CD4-positive, alpha-beta T cell treated with Interferon alpha-2 for 1 hour (primary cell): ENCODE data around the gene TBC1D12.

Experiments used
- DNase-seq, 2 donors: peaks; one replicate each; pipeline ENCODE4 v3.0.0-alpha.2; 2020 to 2022

TBC1D12 gene

DNA sequence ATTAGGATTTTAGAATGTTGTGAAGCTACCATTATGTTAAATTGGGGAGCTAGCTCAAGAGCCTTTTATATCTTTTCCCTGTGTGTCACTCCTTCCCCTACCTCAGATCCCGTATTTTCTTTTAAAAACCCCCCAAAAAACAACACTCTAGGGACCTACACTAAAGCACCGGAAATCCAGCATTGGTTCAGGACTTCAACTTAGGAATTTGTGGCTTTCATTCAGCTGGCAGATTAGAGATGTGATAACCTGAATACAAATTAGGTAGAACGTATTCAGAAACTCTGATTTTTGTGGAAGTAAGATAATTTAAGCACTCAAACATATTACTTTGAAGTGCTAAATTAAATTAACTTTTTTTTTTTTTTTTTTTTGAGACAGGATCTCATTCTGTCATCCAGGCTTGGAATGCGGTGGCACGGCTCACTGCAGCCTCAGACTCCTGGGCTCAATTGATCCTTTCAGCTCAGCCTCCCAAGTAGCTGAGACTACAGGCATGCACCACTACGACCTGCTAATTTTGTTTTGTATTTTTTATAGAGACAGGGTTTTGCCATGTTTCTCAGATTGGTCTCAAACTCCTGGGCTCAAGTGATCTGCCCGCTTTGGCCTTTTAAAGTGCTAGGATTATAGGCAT lies 6.8 kb downstream of the TBC1D12 start:
- DNase-seq = no peak

DNA sequence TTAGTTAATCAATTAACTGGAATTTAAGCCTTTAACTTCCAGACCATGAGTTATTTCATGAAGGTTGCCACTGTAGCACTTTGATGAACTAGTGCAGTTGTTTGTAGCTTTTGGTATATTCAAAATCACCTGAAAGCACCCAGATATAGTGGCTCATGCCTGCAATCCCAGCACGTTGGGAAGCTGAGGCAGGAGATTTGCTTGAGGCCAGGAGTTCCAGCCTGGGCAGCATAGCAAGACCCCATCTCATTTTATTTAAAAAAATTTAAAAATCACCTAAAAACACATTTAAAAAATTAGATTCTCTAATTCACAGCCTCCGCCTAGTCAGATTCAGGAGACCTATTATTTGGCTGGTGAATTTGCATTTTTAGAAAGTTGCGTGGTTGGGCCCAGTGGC lies 9.0 kb downstream of the TBC1D12 start:
- no peak for DNase-seq

DNA sequence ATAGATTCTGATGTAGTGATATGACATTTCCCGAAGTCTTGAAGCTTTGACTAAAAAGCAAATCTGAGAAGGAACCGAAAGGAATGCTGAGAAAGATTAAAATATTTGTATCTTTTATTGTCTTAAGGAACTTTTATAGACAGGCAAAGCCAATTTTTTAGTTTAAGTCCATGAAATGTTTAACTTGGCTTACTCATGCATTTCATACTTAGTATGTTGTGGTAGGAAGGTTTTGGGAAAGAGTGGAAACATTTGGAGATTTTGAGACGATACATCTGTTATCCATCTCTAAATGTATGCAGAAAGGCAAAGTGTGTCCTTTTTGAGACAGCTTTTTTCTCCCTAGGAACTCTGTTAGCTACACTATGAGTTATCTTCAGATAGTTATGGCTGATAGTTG lies 10.1 kb downstream of the TBC1D12 start:
- no peak for DNase-seq

DNA sequence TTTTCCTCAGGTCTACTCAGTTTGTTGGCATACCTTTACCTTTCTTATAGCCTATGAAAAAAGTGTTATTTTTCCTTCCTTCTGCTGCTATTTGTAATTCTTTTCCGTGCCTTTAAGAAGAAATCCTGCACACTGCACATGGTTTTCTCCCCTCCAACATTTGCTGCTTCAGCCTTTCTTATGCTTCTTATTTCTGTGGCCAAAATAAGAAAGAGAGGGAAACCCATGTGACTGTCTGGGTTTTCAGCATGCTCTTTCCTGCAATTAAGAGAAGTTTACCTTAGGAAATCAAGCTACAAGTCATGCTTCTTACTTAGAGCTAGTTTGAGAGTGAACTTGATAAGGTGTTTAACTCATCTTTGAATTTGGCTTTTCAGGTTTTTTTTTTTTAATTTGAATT lies 11.0 kb downstream of the TBC1D12 start:
- no peak for DNase-seq

DNA sequence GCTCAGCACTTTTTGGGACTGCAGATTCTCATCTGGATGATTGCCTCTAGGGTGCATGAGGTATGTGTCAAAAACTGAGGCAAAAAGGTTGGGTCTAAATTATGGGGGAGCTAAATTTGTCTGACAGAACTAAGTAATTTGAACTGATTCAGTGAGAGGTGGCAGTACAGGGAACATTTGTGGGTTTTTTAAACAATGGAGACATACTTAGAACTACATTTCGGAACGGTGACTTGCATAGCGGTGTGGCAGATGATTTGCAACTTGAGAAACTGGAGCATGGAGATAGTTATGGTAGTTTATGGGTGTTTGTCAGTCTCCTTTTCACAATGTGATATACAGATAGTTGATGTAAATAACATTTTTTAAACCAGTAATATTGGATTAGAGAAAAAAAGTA lies 14.6 kb downstream of the TBC1D12 start:
- DNase-seq = no peak

DNA sequence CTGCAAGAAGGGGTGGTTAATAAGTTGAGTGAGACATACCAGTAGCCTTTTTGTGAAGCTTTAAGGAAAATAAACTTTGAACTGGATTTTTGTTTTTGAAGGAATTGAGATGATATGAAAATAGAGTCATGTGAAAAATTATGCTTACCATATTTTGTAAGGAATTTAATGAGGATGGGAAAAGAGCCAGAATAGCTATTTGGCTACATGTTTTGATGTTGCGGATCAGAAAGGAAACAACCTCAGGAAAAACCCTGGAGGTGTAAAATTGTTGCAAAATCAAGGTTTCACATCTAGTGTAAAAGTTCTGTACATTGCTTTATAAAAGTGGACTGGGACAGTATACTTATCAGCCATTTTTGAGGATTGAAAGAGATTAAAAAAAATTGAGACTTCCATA lies 15.0 kb downstream of the TBC1D12 start:
- no peak for DNase-seq

DNA sequence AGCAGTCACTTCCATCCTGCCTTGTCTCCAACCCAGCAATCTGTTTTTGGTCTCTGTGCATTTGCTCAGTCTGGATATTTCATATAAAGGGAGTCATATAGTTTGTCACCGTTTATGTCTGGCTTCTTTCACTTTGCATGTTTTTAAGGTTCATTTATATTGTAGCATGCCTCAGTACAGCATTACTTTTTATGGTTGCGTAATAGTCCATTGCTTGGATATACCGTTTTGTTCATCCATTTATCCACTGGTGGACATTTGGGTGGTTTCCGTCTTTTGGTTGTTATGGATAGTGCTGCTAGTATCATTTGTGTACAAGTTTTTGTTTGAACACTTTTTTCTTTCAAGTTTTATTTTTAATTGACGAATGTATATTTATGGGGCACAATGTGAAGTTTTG lies 18.2 kb downstream of the TBC1D12 start:
- no peak for DNase-seq

DNA sequence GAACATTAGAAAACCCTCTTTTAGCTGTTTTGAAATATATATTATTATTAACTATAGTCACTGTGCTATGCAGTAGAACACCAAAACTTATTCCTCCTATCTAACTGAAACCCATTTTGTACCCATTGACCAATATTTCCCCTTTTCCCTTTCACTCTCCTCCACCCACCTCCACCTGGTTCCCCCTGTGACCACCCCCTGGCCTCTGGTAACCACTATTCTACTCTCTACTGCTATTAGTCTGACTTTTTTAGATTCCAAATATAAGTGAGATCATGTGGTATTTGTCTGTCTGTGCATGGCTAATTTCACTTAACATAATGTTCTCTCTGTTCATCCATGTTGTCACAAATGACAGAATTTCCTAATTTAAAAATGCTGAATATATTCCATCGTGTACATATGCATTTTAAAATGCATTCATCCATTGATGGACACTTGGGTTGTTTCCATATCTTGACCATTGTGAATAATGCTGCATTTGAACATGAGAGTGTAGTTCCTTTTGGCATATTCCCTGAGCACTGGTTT lies 18.7 kb downstream of the TBC1D12 start:
- DNase-seq = no peak

DNA sequence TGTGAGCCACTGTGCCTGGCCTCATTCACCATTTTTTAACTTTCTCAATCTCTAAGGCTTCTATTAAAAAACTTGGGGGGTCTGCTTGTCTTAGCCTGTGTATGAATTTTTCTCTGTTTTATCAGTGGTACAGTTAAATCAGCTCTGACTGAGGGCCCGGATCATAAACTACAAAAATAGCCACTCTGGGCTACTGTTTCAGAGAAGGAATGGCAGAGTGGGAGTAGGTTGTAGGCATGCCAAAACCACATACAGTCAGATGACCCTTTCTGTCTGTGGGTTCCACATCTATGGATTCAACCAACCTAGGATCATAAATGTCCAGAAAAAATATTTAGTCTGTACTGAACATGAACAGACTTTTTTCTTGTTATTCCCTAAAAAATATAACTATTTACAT lies 21.3 kb downstream of the TBC1D12 start:
- no peak for DNase-seq

DNA sequence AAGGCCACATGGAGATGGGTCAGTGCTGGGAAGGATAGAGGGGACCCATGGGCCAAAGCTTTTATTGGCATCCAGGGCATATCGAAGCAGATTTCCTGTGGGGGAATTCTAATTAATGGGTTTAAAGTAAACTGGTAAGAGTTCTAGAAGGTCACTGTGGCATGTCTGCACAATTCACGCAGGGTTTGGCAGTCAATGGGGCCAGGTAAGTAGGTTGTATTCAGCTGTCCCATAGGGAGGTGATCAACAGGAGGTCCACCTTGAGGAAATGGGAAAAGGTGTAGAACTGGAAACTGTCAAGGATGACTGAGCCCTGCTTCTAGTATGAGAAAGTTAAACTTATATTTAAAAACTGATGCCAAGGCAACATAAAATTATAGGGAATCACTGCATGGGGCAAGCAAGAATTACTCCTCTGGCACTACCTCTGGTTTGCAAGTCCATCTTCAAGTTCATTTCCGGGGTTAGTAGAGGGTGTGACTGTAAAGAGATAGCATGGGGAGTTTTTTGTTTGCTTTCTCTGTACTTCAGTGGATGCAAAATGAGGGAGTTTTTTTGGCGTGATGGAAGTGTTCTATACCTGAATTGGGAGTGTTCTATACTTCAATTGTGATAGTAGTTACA lies 22.5 kb downstream of the TBC1D12 start:
- no peak for DNase-seq

DNA sequence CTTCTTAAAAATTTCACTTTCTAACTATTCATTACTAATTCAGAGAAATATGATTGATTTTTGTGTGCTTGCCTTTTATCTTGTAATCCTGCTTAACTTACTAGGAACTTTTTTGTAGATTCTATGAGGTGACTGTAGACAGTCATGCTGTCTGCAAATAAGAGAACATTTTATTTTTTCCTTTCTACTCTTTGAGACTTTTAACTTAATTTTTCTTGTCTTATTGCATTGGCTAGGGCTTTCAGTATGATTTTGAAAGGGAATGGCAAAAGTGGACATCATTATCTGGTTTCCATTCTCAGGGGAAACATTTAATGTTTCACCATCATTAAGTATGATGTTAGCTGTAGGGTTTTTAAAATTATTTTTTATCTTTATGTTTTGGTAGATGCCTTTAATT lies 23.6 kb downstream of the TBC1D12 start:
- no peak for DNase-seq

DNA sequence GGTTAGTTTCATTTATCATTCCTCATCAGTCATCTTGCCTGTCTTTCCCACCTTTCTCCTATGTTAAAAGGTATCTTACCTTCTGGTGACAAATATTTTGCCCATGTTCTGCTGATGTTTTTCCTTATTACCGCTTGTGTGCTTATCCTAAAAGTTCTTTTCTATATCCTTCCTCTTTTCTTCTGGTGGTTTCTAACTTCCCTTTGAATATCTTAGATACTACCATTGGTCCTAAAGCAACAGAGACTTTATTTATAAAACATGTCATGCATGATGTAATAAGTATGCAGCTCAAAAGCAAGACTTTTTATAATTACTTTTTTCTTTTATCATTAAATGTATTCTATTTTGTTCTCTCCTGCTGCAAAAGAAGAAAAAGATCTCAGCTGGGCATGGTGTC lies 24.8 kb downstream of the TBC1D12 start:
- no peak for DNase-seq

DNA sequence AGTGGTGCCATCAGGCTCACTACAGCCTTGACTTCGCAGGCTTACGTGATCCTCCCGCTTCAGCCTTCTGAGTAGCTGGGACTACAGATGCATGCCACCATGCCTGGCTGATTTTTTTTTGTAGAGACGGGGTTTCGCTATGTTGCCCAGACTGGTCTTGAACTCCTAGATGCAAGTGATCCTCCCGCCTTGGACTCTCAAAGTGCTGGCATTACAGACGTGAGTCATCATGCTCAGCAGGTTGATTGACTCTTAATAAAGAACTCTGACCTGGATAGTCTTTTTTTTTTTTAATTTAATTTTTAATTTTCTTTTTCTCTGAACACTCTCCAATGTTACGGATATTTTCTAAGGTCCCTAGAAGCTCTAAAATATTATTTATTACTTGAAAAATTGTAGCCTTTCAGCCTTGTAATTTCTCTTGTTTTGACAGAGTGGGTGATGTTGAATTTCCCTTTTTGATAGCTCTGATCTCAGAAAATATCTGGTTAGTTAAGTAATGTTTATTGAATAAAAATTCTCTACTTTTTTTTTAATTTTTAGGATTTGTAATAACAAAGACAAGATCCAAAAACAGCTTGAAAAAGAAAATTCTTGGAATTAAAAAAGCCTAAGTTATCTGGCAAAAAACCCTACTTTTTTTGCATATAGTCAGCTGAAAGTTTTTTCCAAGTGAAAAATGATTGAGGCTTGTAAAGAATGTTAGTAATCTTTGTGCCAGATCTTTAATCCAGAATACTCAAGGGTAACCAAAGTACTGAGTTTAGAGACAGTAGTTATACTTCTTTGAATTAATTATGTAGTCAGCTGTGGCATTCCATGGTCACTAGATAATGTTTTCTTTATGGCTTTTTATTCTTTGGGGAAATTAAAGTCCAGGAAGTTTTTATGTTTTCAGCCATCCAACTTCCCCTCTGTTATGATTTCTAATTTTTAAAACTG lies 26.7 kb downstream of the TBC1D12 start:
- DNase-seq = no peak

DNA sequence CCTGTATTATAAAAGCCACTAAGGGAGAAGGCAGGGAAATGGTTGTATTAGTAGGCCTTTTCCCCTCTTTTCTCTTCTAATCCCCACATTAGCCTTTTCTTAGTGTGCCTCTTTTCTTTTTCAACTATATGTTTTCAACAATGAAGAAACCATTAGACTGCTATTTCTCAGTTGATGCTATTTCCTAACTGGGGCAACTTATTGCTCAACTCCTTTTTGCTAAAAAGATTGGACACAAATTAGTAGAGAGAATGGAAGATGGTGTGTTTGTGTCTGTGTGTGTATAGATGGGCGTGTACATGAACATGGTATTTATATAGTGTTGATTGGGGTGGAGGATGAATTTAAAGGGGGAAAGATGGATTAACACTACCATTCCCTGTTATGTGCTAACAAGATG lies 28.4 kb downstream of the TBC1D12 start:
- no peak for DNase-seq

DNA sequence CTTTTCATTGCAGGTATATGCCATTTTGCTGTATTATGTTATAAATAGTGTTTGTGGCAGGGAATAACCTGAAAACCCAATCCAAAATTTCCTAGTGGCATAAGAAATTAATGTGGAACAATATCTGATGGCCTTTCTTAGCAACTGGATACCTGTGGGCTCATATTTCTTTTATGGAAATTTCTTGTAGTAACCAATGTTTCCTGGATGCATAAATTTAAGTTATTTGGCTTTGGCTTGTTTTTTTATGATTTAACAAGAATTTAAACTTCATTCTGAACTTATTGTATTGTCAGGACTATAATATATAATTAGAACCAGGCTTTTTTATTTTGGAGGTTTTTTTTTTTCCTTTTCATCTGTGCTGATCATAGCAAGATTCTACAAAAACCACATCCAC lies 30.1 kb downstream of the TBC1D12 start:
- no peak for DNase-seq

DNA sequence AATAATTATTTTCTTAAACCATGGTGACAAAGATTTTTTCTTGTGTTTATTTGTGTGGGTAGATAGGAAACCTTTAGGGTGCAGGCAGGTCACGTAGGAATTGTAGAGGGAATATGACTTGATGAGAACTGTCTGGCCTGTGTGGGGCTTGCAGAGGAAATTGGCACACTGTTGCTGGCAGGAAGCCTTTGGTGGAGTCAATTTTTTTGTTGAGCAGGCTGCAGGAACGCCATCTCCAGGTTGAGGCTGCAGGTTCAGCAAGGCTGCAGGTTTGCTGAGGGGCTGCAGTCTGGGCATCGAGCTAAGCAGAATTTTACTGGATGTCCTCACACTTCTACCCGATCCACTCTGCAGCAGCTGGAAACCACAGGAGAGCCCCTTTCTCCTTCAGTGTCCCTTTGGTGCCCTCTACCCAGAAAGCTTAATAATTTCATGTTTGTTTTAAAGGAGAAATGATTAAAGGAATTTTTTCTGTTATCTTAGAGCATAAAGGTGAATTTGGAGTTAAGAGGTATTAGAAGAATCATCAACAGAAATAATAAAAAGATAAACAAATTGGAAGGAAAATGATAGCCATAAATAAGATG lies 37.0 kb downstream of the TBC1D12 start:
- DNase-seq = no peak

DNA sequence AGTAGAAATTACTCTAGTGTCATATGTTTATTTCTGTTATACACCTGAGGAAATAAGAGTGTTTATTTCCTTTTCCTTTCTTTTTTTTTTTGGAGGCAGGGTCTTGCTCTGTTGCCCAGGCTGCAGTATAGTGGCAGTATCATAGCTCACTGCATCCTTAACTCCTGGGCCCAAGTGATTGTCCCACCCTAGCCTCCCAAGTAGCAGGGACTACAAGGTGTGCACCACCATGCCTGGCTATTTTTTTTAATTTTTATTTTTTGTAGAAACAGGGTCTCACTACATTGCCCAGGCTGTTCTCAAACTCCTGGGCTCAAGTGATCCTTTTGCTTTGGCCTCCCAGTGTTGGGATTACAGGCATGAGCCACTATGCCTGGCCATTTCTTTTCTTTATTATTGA lies 37.8 kb downstream of the TBC1D12 start:
- no peak for DNase-seq

DNA sequence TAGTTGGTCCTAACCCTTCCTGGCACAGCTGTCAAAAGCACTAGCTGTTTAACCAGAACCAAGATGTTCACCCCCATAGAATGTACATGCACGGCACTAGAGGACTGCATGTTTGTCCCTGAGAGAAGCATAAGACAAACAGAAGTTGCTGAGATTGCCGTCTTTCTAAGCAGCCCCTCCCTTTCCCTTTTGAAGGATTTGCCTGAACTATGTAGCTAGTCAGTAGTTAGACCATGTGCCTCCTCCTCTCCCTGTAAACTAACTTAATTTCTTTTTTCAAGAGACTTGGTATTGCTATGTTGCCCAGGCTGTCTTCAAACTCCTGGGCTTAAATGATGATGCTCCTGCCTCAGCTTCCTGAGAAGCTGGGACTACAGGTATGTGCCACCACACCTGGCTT lies 40.7 kb downstream of the TBC1D12 start:
- DNase-seq = no peak

DNA sequence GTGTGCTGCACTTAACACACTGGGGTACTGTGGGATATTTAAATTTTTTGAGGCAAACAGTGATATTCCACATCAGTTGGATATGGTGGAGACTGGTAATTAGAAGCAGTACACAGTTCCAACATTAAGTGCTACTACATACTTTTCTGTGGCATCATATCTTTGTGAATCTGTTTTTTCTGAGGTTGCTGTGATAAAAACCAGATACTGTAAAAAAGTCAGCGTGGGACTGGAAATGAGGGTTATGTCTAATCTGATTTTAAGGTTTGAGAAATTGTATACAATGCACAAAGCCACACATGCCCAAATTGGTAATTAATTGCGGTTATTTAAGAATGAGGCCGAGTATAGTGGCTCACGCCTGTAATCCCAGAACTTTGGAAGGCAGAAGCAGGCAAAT lies 41.2 kb downstream of the TBC1D12 start:
- DNase-seq = no peak

DNA sequence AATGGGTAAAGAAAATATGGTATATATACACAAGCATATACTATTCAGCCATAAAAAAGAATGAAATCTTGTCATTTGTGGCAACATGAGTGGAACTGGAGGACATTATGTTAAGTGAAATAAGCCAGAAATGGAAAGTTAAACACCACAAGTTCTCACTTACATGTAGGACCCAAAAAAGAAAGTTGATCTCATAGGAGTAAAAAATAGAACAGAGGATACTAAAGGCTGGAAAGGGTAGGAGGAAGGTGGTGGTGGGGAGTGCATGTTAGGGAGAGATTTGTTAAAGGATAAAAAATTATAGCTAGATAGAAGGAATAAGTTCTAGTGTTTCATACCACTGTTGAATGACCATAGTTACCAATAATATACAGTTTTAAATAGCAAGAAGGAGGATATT lies 48.4 kb downstream of the TBC1D12 start:
- no peak for DNase-seq

DNA sequence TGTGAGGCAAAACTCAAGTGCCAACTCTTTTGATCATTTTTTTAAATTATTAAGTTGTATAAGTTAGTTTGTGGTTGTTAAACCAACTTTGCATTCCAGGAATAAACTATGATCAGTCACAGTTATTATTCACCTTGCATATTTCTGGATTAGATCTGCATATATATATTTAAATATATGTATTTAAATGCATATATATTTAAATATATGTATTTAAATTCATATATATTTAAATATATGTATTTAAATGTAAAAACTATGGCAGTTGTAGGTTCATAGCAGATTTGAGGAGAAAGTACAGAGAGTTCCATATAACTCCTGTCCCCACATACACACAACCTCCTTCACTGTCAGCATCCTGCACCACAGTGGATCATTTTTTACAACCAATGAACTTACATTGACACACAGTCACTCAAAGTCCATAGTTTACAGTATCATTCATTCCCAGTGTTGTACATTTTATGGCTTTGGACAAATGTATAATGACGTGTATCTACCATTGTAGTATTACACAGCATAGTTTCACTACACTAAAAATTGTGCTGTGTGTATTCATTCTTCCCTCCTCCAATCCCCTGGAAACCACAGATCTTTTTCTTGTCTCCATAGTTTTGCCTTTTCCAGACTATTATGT lies 49.7 kb downstream of the TBC1D12 start:
- DNase-seq = no peak

DNA sequence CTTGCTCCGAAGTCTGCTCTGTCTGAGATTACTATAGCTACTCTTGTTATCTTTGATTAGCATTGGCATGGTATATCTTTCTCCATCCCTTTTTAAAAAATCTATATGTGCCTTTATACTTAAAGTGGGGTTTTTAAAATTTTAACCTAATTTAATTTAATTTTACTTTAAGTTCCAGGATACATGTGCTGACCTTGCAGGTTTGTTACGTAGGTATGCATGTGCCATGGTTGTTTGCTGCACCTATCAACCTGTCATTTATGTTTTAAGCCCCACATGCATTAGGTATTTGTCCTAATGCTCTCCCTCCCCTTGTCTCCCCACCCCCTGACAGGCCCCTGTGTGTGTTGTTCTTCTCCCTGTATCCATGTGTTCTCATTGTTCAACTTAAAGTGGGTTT lies 54.6 kb downstream of the TBC1D12 start:
- DNase-seq = no peak

DNA sequence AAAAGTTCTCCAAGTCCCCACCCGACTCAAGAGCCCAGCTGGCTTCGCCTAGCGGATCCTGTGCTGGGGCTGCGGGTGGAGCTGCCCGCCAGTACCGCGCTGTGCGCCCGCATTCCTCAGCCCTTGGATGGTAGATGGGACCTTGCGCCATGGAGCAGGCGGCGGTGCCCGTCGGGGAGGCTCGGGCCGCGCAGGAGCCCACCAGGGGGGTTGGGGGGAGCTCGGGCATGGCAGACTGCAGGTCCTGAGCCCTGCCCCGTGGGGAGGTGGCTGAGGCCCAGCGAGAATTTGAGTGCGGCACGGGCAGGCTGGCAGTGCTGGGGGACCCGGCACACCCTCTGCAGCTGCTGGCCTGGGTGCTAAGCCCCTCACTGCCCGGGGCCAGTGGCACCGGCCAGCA lies 57.0 kb downstream of the TBC1D12 start:
- no peak for DNase-seq
